SIG-M5 treated with dmso at 0.1 percent for 504 hours (cell line): Measurements from ENCODE around the gene BBC3.
"Not testable (repeated sequence)": the region's sequence is repeated elsewhere in the genome, so short reads cannot be mapped to it uniquely, and the experiment has no call there.

ENCODE experiments used
- DNase-seq: peaks from one replicate; lab custom pipeline; 2025; ENCODE audit not compliant: unreplicated experiment; lab: John Stamatoyannopoulos, UW

The BBC3 gene

GRCh38 chr19:47258895-47259555 is 28.0 kb upstream of the BBC3 start:
- no peak for DNase-seq

GRCh38 chr19:47258434-47258833 is 27.4 kb upstream of the BBC3 start:
- no peak for DNase-seq

- DNase-seq = no peak
Measured at GRCh38 chr19:47257411-47258169, 26.6 kb upstream of the BBC3 start.

GRCh38 chr19:47256693-47257410 is 25.9 kb upstream of the BBC3 start:
- peak; percentile 99 for DNase-seq

- DNase-seq = peak; percentile 94
Measured at GRCh38 chr19:47255879-47256692, 25.1 kb upstream of the BBC3 start, which contains the start of gene CCDC9. Gene CCDC9 (plus strand): TSS chr19:47256525. CDS start chr19:47258401, 1,876 bp downstream.

- DNase-seq = no peak
Measured at GRCh38 chr19:47253970-47254369, 23.0 kb upstream of the BBC3 start.

- DNase-seq = no peak
Measured at GRCh38 chr19:47253467-47253881, 22.5 kb upstream of the BBC3 start.

- not testable (repeated sequence) for DNase-seq
Measured at GRCh38 chr19:47253016-47253415, 22.0 kb upstream of the BBC3 start.

GRCh38 chr19:47247308-47247990 is 16.4 kb upstream of the BBC3 start:
- peak; percentile 59 for DNase-seq

GRCh38 chr19:47243776-47244547 is 13.0 kb upstream of the BBC3 start:
- DNase-seq = peak; percentile 95

- no peak for DNase-seq
Measured at GRCh38 chr19:47243364-47243775, 12.4 kb upstream of the BBC3 start.

- no peak for DNase-seq
Measured at GRCh38 chr19:47241919-47242577, 11.0 kb upstream of the BBC3 start.

GRCh38 chr19:47240996-47241918 is 10.3 kb upstream of the BBC3 start:
- peak; percentile 60 for DNase-seq

GRCh38 chr19:47240556-47240955 is 9.6 kb upstream of the BBC3 start:
- DNase-seq = no peak

GRCh38 chr19:47239610-47240296 is 8.8 kb upstream of the BBC3 start:
- no peak for DNase-seq

- DNase-seq = no peak
Measured at GRCh38 chr19:47239152-47239551, 8.2 kb upstream of the BBC3 start.

- DNase-seq = no peak
Measured at GRCh38 chr19:47236072-47236675, 5.2 kb upstream of the BBC3 start.
